Calu3 (cell line): ENCODE measurements around the gene KRT80. TPM values are rescaled to one million over a fixed set of nuclear protein-coding genes. Genes with fewer than 3 reads are reported as not detected.

ENCODE experiments used
- BruUV-seq: library from RNA; stranded (reverse); fragments of 400-500 nt; replicated peaks from 2 replicates; lab custom pipeline; 2021; lab: Mats Ljungman, UMichigan
- CTCF ChIA-PET: fragments of 300-600 bp; sonication (Branson Sonifier 250); formaldehyde crosslinking; loops from one replicate; lab custom pipeline; 2022; ENCODE audit warnings: antibody characterized with exemption; lab: Charles Lee
- DNase-seq: peaks from one replicate; pipeline ENCODE4 v3.0.0; 2022
- H3K27ac Mint-ChIP-seq: one replicate; pipeline ENCODE4 v1.8.0; 2022; ENCODE audit warnings: mixed read lengths; ENCODE audit not compliant: unreplicated experiment
- H3K27me3 Mint-ChIP-seq: one replicate; pipeline ENCODE4 v1.8.0; 2022; ENCODE audit warnings: mixed read lengths; ENCODE audit not compliant: unreplicated experiment
- H3K36me3 Mint-ChIP-seq: one replicate; pipeline ENCODE4 v1.8.0; 2022; ENCODE audit warnings: mild to moderate bottlenecking, moderate library complexity, mixed read lengths; ENCODE audit not compliant: insufficient read depth, unreplicated experiment
- H3K4me1 Mint-ChIP-seq: one replicate; pipeline ENCODE4 v1.8.0; 2022; ENCODE audit warnings: mild to moderate bottlenecking, low read depth, mixed read lengths; ENCODE audit not compliant: unreplicated experiment
- H3K4me3 Mint-ChIP-seq: one replicate; pipeline ENCODE4 v1.8.0; 2022; ENCODE audit warnings: mild to moderate bottlenecking, low read depth, moderate library complexity, mixed read lengths; ENCODE audit not compliant: unreplicated experiment
- H3K9me3 Mint-ChIP-seq: one replicate; pipeline ENCODE4 v1.8.0; 2022; ENCODE audit warnings: low read depth, mixed read lengths; ENCODE audit not compliant: unreplicated experiment
- CTCF ChIP-seq: fragments of 200-600 bp; IDR thresholded peaks from one replicate; pipeline ENCODE4 v1.8.0; 2022; ENCODE audit warnings: antibody characterized with exemption; ENCODE audit not compliant: unreplicated experiment
- intact Hi-C: fragments of 100-400 bp; cut with micrococcal nuclease; formaldehyde crosslinking; loops from one replicate; pipeline ENCODE4 v1.10.0; 2022; ENCODE audit not compliant: unreplicated experiment
- total RNA-seq: library from RNA; stranded (reverse); gene quantifications from 2 replicates; pipeline ENCODE4 v1.2.3, GENCODE V29; 2022

Gene KRT80
- total RNA-seq, 1 experiment from 2014 or later: 45.5 TPM

- DNase-seq: no peak
- Mint-ChIP-seq H3K36me3 (peaks cover 17% of the 10 kb centered on the region), H3K4me3 (no peak overlapping the region), H3K27me3 (no peaks in the 10 kb centered on the region), H3K4me1 (peaks cover 70% of the 10 kb centered on the region), H3K27ac (no peak overlapping the region), H3K9me3 (peaks cover 3% of the 10 kb centered on the region)
- CTCF ChIA-PET: no interaction called here
- intact Hi-C loops: no loop called here
- TF ChIP-seq CTCF: no peak
- no TSS peak for BruUV-seq
Observed at GRCh38 chr12:52162981-52163380, 28.8 kb downstream of the KRT80 start.

- CTCF ChIA-PET: interaction anchor here (1.3 kb wide), 1 partner anchor 710 kb away, joined by 3 read pairs; no protein-coding TSS in a partner anchor
- Mint-ChIP-seq H3K4me3 (no peak overlapping the region), H3K27ac (no peak overlapping the region), H3K27me3 (no peaks in the 10 kb centered on the region), H3K4me1 (peaks cover 75% of the 10 kb centered on the region), H3K9me3 (peaks cover 3% of the 10 kb centered on the region), H3K36me3 (peaks cover 6% of the 10 kb centered on the region)
- no TSS peak for BruUV-seq
- intact Hi-C loops: no loop called here
- DNase-seq: no peak
- TF ChIP-seq CTCF: no peak
Observed at GRCh38 chr12:52160200-52160599, 31.6 kb downstream of the KRT80 start.

- BruUV-seq: no TSS peak
- H3K27me3 Mint-ChIP-seq: no peaks in the 10 kb centered on the region
- peaks cover 60% of the 10 kb centered on the region for H3K4me1 Mint-ChIP-seq
- H3K4me3 Mint-ChIP-seq: no peak overlapping the region
- intact Hi-C loops: loop anchor here (2.0 kb wide), 1 partner anchor 169 kb away; no protein-coding TSS in a partner anchor
- no peak overlapping the region for H3K27ac Mint-ChIP-seq
- CTCF ChIA-PET: interaction anchor here (1.4 to 1.5 kb wide), 2 partner anchors 11 to 188 kb away, joined by 3 to 8 read pairs; no protein-coding TSS in a partner anchor
- DNase-seq: no peak
- H3K9me3 Mint-ChIP-seq: peaks cover 3% of the 10 kb centered on the region
- H3K36me3 Mint-ChIP-seq: no peaks in the 10 kb centered on the region
- TF ChIP-seq CTCF: no peak
Observed at GRCh38 chr12:52157566-52158150, 34.2 kb downstream of the KRT80 start.

- CTCF ChIA-PET: interaction anchor here (0.8 to 1.5 kb wide), 4 partner anchors 10 to 189 kb away, joined by 3 to 8 read pairs (median 4); no protein-coding TSS in a partner anchor
- H3K4me3 Mint-ChIP-seq: no peak overlapping the region
- H3K27me3 Mint-ChIP-seq: no peaks in the 10 kb centered on the region
- no TSS peak for BruUV-seq
- intact Hi-C loops: loop anchor here (2.0 kb wide), 1 partner anchor 170 kb away; no protein-coding TSS in a partner anchor
- DNase-seq: peak; percentile 84
- peak; percentile 80 for TF ChIP-seq CTCF
- H3K9me3 Mint-ChIP-seq: peaks cover 3% of the 10 kb centered on the region
- H3K27ac Mint-ChIP-seq: no peak overlapping the region
- peaks cover under 1% of the 10 kb centered on the region for H3K36me3 Mint-ChIP-seq
- H3K4me1 Mint-ChIP-seq: peaks cover 55% of the 10 kb centered on the region
Observed at GRCh38 chr12:52156757-52157565, 34.9 kb downstream of the KRT80 start.
